ENCODE data around the gene NHS.
"Not testable (repeated sequence)": the region's sequence is repeated elsewhere in the genome, so short reads cannot be mapped to it uniquely, and the experiment has no call there.

NHS gene

DNA sequence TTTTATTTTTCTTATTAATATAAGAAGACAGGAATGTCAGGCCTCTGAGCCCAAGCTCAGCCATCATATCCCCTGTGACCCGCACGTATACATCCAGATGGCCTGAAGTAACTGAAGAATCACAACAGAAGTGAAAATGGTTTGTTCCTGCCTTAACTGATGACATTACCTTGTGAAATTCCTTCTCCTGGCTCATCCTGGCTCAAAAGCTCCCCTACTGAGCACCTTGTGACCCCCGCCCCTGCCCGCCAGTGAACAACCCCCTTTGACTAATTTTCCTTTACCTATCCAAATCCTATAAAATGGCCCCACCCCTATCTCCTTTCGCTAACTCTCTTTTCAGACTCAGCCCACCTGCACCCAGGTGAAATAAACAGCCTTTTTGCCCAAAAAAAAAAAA is 71.3 kb downstream of the NHS start:
- DNase-seq, result not testable (repeated sequence)

DNA sequence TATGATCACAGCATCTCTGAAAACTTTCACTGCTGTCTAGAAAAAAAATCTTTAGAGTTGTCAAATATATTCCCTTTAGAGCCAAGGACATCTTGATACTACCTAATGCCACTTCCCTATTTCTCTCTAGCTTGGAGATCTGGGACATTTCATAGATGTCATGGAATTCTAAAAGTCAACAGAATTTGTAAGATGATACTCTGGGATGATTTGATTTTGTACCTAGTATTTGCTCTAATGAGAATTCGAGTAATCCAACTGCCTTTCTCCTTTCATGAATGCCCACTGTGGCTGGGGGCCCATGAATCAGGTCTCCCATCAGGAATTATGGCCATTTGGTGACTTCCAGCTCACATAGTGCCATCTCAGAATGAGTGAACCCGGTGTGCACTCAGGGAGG is 73.2 kb downstream of the NHS start:
- no peak for DNase-seq

DNA sequence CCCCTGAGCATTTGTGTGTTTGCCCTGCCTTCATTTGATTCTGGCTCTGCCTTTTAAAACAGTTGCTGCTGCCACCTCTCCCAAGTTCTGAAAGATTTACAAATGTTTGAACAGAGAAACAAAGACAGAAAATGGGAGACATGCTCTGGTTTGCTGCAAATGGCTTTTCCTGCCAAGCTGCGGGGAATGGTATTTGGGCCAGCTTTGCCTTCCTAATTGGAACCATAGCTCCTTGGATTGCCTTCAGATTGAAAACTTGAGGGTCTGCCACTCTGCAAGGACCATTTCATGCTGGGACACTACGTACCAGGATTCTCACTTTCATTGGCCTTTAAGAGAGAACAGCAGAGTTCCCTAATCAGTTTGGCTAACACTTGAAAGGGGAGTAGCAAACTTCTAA is 74.9 kb downstream of the NHS start:
- no peak for DNase-seq

DNA sequence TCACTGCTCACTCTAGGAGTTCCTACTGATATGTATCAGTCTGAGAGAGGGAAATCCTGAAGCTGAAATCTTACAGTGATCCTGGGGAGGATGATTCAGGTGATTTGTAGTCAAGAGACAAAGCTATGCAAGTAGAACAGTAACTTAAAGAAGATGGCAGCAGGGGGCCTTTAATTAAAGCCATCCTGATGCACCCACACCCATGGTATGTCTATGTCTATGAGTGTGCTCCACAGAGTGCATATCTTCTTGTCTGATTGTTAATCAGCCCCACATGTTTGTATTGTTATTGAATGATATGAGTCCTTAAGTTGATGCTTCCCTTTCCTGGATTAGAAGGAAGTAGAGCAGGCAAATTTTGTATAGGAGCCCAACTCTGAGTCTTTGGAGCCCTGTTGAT is 78.8 kb downstream of the NHS start:
- DNase-seq, result no peak

DNA sequence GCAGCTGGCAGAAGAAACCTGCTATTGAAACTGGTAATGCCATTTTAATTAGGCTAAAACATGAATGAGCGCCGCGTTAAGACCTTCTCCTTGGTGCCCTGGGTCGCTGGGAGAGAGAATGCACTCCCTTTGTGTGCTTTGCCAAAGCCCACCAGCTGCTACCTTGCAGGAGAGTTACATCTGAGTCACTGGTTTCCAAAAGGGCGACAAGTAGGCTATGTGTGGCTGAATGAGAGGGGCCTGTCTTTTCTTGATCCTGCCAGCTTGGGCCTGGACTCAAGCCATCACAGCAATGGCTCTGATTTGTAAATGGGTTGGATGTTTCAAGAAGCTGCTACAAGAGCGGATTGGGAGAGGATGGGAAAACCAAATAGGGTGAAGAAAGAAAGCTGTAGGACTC is 81.5 kb downstream of the NHS start:
- DNase-seq, result no peak

DNA sequence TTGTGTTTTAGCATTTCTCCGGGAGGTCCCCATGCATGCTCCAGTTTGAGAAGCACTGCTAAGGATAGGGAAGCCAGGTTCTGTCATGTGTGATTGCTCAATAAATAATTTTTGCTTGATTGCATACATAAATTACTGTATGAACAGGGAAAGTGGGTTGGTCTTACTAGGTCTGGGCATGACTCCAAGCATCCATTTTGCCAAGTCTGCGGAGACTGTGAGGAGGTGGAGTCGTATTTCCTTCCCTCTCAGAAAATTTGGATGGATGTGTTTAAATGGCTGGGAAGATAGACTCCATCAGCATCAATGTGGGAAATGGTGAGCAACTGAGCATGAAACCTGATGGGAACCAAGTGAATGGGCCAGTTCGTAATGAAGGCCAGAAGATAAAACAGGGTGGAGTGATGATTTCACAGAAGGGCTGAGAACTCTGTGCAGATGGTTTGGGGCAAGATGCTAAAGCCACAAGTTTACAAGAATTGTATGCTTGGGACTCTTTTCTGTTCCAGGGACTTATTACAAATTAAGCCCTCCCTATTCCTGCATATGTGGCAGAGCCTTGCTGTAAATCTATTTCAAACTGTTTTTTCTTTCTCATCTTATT is 84.1 kb downstream of the NHS start:
- no peak for DNase-seq

DNA sequence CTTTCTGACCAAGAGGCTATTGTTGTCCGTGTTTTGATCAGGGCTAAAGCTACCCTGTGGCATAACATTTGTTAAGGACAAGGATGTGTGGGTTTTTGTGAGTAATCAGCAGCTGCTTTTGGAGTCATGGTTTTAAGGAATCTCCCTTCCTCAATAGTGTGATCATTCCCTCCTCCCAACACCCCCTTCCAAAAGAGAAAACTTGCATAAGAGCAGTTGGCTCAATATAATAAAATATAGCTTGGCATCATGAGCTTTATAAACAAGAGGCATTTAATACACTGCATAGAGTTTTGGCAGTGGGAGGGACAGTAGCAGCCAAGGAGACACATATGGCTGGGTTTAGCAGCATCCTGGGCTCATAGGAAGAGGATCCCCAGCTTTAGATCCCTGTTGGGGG is 84.7 kb downstream of the NHS start:
- no peak for DNase-seq

DNA sequence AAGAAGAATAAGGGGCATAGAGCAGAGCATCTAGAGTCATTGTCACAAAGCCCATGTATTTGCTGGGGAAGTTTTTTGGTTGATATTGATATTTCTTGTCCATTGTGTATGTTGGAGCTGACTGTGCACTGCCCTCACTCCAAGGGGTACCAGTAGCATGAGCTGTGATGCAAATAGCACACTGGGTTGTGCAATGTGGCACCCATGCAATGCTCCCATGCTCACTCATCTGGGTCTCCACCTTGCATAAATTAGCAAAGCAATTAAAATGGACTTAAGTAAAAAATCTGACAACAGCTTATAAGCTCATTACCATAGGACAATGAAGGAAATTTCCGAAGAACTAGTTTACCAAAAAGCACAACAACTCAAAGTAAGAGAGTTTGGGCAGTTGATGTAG is 87.9 kb downstream of the NHS start:
- no peak for DNase-seq

DNA sequence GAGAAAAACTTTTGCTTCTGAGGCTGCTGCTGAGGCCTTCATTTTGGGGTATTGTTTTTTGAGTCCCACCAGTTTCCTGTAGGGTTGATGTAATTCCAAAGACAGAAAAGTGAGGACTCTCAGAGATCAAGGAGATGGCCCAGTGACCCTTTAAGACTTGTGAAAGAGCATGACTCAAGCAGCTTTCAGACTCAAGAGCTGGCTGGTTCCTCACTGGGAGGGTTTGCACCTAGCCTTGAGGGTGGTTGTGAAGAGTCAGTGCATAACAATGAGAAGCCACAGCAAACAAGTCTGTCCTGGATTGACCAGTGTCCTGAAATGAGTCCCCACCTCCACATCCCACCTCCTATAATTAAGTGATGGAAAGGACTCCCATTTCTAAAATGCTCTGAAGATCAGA is 89.2 kb downstream of the NHS start:
- no peak for DNase-seq

DNA sequence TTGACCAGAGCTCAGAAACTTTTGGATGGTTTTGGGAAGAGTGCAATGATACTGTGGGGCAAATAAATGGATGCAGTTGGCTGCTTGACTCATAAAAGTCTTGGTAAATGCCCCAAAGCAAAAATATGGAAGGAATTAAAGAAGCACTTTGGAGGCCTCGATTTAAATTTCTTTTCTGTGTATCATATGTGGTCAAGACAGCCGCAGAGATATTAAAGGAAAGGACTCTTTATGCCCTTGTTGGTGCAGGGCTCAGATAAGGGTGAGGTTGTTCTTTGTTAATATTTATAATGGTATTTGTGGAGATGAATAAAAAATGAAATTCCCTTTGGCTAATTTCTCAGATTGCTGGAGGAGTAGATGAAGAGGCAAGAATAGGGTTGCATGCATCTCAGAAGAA is 90.2 kb downstream of the NHS start:
- DNase-seq, result no peak

DNA sequence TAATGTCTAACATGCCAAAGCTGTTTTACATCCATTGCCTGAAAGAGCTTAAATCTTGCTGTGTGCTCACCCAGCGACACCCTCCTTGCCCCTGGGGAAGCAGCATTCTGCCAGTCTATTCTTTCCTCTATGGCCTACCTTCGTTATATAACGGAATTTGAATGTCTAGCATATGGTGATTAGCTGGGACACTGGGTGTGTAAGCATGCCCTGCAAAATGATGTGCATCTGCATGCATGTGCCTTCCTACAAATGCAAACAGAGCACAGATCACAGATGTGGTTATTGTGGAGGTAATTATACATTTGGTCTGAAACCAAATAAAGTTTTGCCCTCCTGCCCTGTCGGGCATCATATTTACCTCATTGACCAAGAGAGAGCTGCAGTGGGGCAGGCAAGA is 90.8 kb downstream of the NHS start:
- no peak for DNase-seq

DNA sequence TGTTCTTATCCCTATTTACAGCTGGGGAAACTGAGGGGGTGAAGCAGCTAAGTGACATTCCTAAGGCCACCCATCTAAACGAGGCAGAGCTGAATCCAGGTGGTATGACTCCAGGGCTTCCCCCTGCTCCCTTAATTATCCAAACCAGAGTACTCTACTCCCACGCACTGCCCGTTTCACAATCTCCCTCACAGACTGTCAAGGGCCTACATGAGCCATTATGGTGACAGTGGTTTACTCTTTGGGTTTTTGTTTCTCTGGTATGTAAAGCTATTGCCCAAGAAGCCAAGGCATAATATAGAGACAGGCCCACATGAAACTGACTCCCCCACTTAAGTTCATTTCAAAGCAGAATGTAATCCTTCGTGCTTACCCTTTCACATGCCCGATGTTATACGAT is 95.1 kb downstream of the NHS start:
- no peak for DNase-seq

DNA sequence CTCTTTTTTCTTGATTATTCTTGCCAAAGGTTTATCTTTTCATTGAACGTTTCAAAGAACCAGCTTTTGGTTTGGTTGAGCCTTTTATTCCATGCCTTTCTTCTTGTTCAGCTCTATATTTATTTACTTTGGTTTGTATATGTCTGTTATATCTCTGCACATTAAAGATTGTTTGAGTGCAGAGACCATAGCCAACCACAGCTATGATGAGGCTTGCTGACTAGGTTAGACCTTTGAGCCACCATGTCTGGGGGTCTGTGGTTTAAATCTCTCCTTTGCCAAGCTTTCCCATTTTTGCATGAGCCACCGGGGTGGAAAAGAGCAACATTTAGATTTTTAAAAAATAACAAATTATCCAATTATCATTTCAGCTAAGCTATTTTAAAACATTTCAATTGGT is 96.1 kb downstream of the NHS start:
- no peak for DNase-seq

DNA sequence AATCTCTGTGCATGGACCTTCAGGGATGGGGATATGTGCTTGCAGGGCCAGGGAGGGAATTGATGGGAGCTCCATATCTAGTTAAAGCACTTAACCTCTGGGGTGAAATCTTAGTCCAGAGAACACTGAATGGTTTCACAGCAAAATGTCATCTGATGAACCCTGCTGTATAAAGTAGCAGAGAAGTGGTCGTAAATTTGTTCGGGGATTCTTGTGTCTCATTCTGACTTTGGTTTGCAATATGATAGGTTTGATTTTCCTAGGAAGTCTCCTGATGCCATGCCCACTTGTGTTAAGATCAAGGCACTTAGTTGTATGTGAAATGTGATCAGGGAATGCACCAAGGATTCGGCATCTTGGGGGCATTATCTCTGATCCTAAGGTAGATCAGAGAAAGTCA is 96.9 kb downstream of the NHS start:
- no peak for DNase-seq

DNA sequence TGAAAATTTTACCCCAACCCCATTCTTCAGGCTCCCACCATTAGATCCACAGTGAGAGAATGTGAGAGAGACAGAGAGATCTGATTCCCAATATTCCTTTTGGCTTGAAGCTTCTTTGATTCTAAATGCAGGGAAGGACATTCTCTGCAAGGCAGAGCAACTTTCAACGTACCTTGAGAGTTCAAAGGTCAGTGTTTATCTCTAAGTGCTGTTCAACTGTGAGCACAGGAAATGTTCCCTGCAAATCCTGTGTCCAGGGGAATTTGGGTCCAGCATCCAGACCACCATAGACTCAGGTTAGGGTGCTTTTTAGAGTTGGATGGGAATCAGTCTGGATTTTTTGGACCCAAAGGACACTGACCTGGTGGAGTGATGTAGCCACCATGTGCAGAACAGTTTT is 97.4 kb downstream of the NHS start:
- no peak for DNase-seq

DNA sequence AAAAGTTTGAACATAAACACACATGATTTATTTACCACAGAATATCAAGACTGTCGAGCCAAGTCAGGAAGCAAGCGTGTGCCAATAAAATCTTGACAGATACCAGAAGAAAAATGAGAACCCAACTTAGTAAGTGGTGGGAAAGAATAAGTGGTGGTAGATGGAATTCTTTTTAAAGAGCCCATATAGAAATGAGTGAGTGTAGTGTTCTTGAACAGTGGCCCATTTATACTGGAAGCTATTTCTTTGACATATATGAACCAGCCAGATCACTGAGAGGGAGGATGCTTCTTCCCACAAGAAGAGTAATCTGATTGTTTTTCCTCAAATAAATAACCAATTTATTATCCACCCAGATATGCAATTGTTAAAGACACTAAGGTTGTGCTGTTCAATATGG is 98.0 kb downstream of the NHS start:
- no peak for DNase-seq

DNA sequence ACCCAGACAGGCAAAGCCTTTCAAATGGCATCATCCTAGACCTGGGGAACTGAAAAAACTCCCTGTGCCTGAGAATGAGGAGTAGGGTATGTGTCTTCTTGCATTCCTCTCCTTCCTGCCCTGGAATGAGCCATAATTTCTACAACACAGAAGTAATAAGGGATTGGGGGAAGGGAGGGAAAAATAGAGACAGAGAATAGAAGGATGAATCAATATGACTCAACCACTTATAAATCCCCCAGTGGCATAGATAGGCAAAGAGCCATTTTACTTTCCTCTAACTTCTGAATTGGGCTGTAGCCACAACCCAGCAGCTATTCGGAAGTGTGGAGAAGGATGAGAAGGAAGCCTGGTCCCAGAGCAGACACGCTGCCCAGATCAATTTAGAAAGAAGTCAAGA is 99.9 kb downstream of the NHS start:
- DNase-seq, result no peak

DNA sequence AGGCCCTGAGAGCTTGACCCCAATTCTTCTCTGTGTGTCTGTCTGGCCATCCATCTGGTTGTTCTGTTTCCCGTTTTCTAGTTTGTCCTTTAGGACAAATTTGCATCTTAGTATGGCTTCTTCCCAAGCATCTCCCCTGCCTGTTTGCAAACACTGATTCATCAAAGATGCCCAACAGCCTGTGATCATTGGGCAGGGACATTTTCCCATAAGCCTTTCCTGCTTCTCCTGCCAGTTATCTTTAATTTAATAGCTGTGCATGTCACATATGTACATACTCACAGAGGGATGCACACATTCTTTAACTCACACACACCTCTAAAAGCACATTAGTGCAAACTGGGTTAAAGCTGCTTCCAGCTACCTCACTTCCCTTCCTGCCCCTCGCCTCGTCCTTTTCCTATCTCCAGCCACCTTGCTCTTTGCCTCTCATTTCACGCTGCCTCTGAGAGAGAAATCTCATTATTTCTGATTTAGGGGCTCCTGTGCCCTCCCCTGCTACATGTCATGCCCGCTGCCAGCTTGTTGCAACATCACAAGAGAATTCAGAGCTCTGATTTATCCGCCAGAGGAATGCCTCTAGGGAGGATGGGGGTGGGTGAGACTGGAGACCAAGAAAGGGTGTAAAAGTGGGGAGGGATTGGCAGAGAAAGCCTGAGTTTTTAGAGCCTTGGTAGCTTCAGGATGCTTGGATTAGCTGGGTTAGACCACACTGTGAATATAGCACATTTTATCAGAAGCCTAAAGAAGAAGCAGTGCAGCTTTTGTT is 100.6 kb downstream of the NHS start:
- no peak for DNase-seq

DNA sequence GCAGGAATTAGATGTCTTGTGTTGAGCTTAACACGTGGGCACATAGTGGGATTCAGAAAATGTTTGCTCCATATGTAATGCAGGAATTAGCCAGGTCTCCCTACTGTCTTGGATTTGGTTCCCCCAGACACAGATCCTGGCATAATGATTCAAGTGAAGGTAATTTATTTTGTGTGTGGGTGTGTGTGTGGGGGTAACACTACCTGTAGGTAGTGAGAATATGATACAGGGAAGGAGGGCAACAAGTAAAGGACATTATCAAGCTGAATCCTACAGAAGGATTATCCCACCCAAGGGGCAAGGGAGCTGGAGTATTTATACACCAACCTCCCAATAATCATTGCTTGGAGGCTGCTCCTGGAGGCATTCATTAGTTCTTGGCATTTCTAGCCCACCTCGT is 101.4 kb downstream of the NHS start:
- no peak for DNase-seq

DNA sequence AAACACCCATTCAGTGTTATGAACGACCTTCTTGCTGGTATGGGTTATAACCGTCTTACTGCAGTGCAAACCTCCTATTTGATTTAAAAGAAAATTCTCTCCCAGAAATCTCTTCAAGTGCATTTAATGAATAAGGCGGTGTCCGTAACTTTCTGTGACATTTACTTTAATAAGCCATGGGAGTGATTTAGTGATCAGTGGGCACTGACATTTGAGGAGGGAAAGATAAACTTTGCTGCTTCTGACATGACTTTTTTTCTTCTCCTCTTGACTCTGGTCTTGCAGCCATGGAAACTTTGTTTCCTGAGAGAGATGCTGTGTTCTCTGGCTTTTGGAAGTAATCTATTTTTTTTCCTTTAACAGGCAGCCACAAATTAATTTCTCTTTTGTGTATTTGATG is 106.1 kb downstream of the NHS start:
- DNase-seq, result no peak

DNA sequence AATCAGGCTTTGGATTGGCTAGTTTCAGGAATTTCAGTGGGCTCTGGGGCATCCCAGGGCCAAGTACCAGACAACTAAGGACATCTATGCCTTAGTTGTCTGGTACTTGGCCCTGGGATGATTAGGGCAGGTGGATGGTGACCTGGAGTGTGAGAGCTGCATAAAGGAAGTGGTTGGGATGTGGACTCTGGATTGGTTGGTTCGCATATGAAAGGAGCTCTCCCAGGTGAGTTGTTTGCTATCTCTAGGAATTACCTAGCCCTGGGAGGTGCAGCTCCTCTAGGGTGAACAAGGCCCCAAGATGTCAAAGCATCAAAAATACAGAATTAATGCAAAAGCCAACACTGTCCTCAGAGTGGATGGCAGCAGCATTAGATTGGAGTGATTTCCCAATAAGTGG is 109.6 kb downstream of the NHS start:
- no peak for DNase-seq

DNA sequence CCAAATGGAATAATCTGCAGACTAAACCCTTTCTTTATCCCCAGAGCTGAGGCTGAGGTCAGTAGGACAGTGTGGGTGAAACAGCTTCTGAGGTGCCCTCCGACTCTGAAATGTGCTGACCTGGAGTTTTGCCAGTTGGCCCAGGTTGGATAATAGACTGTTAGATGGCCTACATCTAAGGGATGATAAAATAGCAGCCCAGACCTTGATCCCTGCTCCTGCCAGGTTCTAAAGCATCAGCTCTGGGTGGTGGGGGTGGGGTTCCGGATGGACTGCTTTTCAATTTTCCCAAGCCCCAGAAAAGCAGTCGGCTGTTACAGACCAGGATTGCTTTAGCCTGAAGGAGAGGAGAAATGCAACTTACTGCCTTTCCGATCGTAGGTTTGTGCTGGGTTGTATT is 110.4 kb downstream of the NHS start:
- DNase-seq, result no peak

DNA sequence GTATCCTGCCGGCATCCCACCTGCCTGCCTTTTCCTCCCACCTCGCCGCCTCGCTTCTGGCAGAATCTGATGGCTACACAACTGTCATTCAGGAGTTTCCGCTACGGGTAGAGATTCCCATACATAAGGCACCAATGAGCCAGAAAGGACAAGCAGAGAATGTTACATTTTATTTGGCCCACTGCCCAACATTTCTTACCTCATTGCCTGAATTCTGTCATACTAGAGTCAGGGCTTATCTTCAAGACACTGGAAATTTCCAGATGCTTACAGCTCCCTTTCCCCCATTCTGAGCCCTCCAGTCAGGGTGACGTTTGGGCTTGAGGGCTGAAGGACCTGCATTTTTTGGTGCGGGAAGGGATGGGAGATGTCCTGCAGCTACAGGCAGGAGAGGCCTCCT is 113.0 kb downstream of the NHS start:
- DNase-seq, result no peak

DNA sequence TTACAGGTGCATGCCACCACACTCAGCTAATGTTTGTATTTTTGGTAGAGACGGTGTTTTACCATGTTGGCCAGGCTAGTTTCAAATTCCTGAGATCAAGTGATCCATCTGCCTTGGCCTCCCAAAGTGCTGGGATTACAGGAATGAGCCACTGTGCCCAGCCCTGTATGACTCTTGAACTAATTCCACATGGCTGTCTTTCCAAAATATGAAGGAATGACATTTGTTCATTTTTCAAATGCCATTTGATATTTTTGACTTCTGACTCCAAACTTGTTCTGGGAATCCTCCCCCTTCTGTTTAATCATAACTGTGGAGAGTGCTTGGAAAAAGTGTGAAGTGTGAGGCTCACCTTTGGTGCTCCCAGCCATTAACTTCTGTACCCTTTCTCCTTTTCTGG is 119.2 kb downstream of the NHS start:
- no peak for DNase-seq

DNA sequence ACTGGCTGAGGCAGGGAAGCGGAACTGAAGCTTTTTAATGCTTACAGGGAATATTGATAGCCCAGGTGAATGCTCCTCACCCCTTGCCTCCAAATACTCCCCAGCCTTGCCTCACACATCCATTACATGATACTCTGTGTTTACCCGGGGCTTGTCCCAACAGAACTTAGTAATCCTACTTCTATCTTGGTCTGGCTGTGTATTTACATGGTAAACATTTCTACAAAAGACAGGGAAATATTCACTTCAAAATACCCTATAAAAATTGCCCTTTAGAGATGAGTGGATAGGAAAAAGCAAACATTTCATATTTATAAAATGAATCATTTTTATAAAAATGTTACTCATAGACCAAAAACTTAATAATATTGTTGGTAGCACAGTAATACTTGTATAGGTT is 120.1 kb downstream of the NHS start:
- no peak for DNase-seq

Measured in right kidney (tissue), 1 donor.